Measurements from ENCODE around the gene CAB39. TPM values are rescaled to one million over a fixed set of nuclear protein-coding genes. Genes with fewer than 3 reads are reported as not detected.

Gene CAB39
- total and polyA plus RNA-seq, 2 donors (not counting 3 experiments of a cell fraction or from before 2014, with no cell fraction given) = 25.7 to 53.7 TPM

GRCh38 chr2:230774348-230774951, 61.8 kb downstream of the CAB39 start:
- H3K4me3 ChIP-seq (replicated peaks in 1 of 3; ENCODE audit: insufficient read depth in 1 of 3, low read depth in 1 of 3, low read length in 3 of 3) = no peak overlapping the region
- H4K20me1 ChIP-seq (replicated peaks; ENCODE audit: control insufficient read depth, extremely low read depth, insufficient read depth, low read length) = no peaks in the 10 kb centered on the region
- H3K27me3 ChIP-seq (ENCODE audit: control insufficient read depth in 2 of 2, insufficient read depth in 2 of 2, low read length in 2 of 2) = no peaks in the 10 kb centered on the region
- H3K27ac ChIP-seq (ENCODE audit: insufficient read depth, low read depth, low read length) = peak overlapping the region; percentile 82
- TSS peak; percentile 17 for BruUV-seq (replicated peaks)
- no peak for TF ChIP-seq MYC (IDR thresholded peaks at IDR 0.05; ENCODE audit: low read depth, low read length)
- TF ChIP-seq EZH2 (IDR thresholded peaks at IDR 0.05; ENCODE audit: borderline replicate concordance, low read depth, low read length, severe bottlenecking) = no peak
- TF ChIP-seq MAX (IDR thresholded peaks at IDR 0.05; ENCODE audit: insufficient read depth, insufficient read length) = no peak
- TF ChIP-seq, protein P1, sequence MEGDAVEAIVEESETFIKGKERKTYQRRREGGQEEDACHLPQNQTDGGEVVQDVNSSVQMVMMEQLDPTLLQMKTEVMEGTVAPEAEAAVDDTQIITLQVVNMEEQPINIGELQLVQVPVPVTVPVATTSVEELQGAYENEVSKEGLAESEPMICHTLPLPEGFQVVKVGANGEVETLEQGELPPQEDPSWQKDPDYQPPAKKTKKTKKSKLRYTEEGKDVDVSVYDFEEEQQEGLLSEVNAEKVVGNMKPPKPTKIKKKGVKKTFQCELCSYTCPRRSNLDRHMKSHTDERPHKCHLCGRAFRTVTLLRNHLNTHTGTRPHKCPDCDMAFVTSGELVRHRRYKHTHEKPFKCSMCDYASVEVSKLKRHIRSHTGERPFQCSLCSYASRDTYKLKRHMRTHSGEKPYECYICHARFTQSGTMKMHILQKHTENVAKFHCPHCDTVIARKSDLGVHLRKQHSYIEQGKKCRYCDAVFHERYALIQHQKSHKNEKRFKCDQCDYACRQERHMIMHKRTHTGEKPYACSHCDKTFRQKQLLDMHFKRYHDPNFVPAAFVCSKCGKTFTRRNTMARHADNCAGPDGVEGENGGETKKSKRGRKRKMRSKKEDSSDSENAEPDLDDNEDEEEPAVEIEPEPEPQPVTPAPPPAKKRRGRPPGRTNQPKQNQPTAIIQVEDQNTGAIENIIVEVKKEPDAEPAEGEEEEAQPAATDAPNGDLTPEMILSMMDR (IDR thresholded peaks at IDR 0.05; ENCODE audit: extremely low read depth in 1 of 2, insufficient read depth in 1 of 2, low read depth in 1 of 2, low read length in 2 of 2) = no peak
- TF ChIP-seq GATA2 (IDR thresholded peaks at IDR 0.05; ENCODE audit: insufficient read depth, insufficient read length, low read depth, low read length) = no peak
- TF ChIP-seq POLR2A (IDR thresholded peaks at IDR 0.05; ENCODE audit: low read depth, low read length) = no peak
- TF ChIP-seq POLR2AphosphoS5 (IDR thresholded peaks at IDR 0.05; ENCODE audit: insufficient read depth, low read depth, low read length) = no peak
- TF ChIP-seq FOS (IDR thresholded peaks at IDR 0.05; ENCODE audit: borderline replicate concordance, insufficient read depth, low read length) = peak; percentile 79
- TF ChIP-seq JUN (IDR thresholded peaks at IDR 0.05; ENCODE audit: borderline replicate concordance, insufficient read depth, insufficient read length, low read depth) = peak; percentile 74
- H3K9me3 ChIP-seq (replicated peaks; ENCODE audit: control insufficient read depth, insufficient read depth, low read length) = no peaks in the 10 kb centered on the region
- H2AFZ ChIP-seq (ENCODE audit: low read depth, low read length) = no peak overlapping the region
- H3K36me3 ChIP-seq (ENCODE audit: control insufficient read depth in 2 of 2, extremely low read depth in 1 of 2, insufficient read depth in 2 of 2, low read length in 2 of 2) = no peaks in the 10 kb centered on the region
- peaks cover 44% of the 10 kb centered on the region for H3K4me1 ChIP-seq (ENCODE audit: control insufficient read depth, extremely low read depth, insufficient read depth, low read length)
- intact Hi-C loops (cut with micrococcal nuclease) = loop anchor here (1.0 kb wide), 2 partner anchors 8 to 17 kb away; no protein-coding TSS in a partner anchor
- H3K9ac ChIP-seq (replicated peaks; ENCODE audit: extremely low read depth, insufficient read depth, low read length) = peak overlapping the region; percentile 51
- H3K4me2 ChIP-seq (ENCODE audit: insufficient read depth, low read length) = peak overlapping the region; percentile 45
- dilution Hi-C loops (cut with MboI; ENCODE audit: extremely low pct_ligation_motif_present, low sequenced_read_pairs) = no loop called here
- H3K79me2 ChIP-seq (ENCODE audit: control insufficient read depth, insufficient read depth, low read length) = peaks cover 47% of the 10 kb centered on the region
- POLR2A ChIA-PET = interaction anchor here (0.6 kb wide), 1 partner anchor 58 kb away, joined by 3 read pairs; no protein-coding TSS in a partner anchor
- CTCF ChIA-PET = interaction anchor here (0.7 to 2.2 kb wide), 5 partner anchors 12 to 60 kb away, joined by 3 to 6 read pairs (median 5); no protein-coding TSS in a partner anchor
- FAIRE-seq = no peak
- H3K9me1 ChIP-seq (replicated peaks; ENCODE audit: control insufficient read depth, extremely low read depth, insufficient read depth, low read length) = no peaks in the 10 kb centered on the region
- DNase-seq (ENCODE audit: low read depth, low spot score) = peak; percentile 74

Measured in endothelial cell of umbilical vein (primary cell).